ENCODE data around the gene CHP2. TPM values are rescaled to one million over a fixed set of nuclear protein-coding genes. Genes with fewer than 3 reads are reported as not detected.
"Not testable (repeated sequence)": the region's sequence is repeated elsewhere in the genome, so short reads cannot be mapped to it uniquely, and the experiment has no call there.

The CHP2 gene
- total RNA-seq, result not detected in 2 replicates

- no peak for DNase-seq (ENCODE audit: low read depth, low spot score)
Observed at GRCh38 chr16:23754594-23755483, at the start of gene CHP2. Gene CHP2 (plus strand): TSS chr16:23755026. CDS start chr16:23755050, 24 bp downstream.

- DNase-seq (ENCODE audit: low read depth, low spot score), result no peak
Observed at GRCh38 chr16:23705517-23705902, 49.3 kb upstream of the CHP2 start.

- no peak for DNase-seq (ENCODE audit: low read depth, low spot score)
Observed at GRCh38 chr16:23706439-23706838, 48.4 kb upstream of the CHP2 start.

GRCh38 chr16:23709536-23709935 is 45.3 kb upstream of the CHP2 start:
- no peak for DNase-seq (ENCODE audit: low read depth, low spot score)

- no peak for DNase-seq (ENCODE audit: low read depth, low spot score)
Observed at GRCh38 chr16:23710008-23710407, 44.8 kb upstream of the CHP2 start.

GRCh38 chr16:23710504-23710903 is 44.3 kb upstream of the CHP2 start:
- DNase-seq (ENCODE audit: low read depth, low spot score), result no peak

- DNase-seq (ENCODE audit: low read depth, low spot score), result no peak
Observed at GRCh38 chr16:23711785-23712184, 43.0 kb upstream of the CHP2 start.

GRCh38 chr16:23712976-23713375 is 41.9 kb upstream of the CHP2 start, which contains the start of gene ERN2:
Gene ERN2 (minus strand): TSS chr16:23713222. CDS start chr16:23713187, 35 bp downstream.
- DNase-seq (ENCODE audit: low read depth, low spot score), result no peak

GRCh38 chr16:23716484-23716883 is 38.3 kb upstream of the CHP2 start:
- no peak for DNase-seq (ENCODE audit: low read depth, low spot score)

GRCh38 chr16:23722613-23723240 is 32.1 kb upstream of the CHP2 start:
- not testable (repeated sequence) for DNase-seq (ENCODE audit: low read depth, low spot score)

- no peak for DNase-seq (ENCODE audit: low read depth, low spot score)
Observed at GRCh38 chr16:23724096-23724784, 30.6 kb upstream of the CHP2 start.

- no peak for DNase-seq (ENCODE audit: low read depth, low spot score)
Observed at GRCh38 chr16:23724785-23725131, 30.1 kb upstream of the CHP2 start.

GRCh38 chr16:23726710-23727109 is 28.1 kb upstream of the CHP2 start:
- no peak for DNase-seq (ENCODE audit: low read depth, low spot score)

GRCh38 chr16:23728112-23728477 is 26.7 kb upstream of the CHP2 start:
- no peak for DNase-seq (ENCODE audit: low read depth, low spot score)

GRCh38 chr16:23729503-23730424 is 25.1 kb upstream of the CHP2 start:
- DNase-seq (ENCODE audit: low read depth, low spot score), result no peak

GRCh38 chr16:23734176-23734893 is 20.5 kb upstream of the CHP2 start:
- DNase-seq (ENCODE audit: low read depth, low spot score), result no peak

GRCh38 chr16:23737423-23738028 is 17.3 kb upstream of the CHP2 start:
- not testable (repeated sequence) for DNase-seq (ENCODE audit: low read depth, low spot score)

- no peak for DNase-seq (ENCODE audit: low read depth, low spot score)
Observed at GRCh38 chr16:23739516-23739915, 15.3 kb upstream of the CHP2 start.

- no peak for DNase-seq (ENCODE audit: low read depth, low spot score)
Observed at GRCh38 chr16:23741675-23742303, 13.0 kb upstream of the CHP2 start.

- DNase-seq (ENCODE audit: low read depth, low spot score), result no peak
Observed at GRCh38 chr16:23742766-23743165, 12.1 kb upstream of the CHP2 start.
